SH-SY5Y (cell line): ENCODE data around the gene SLC25A22.

Experiments used
- GATA2 ChIP-seq: IDR thresholded peaks from 2 replicates; pipeline ENCODE4 v1.6.1; 2011; ENCODE audit warnings: mild to moderate bottlenecking, low read depth, low read length
- GATA3 ChIP-seq: IDR thresholded peaks from 2 replicates; pipeline ENCODE4 v1.6.1; 2011; ENCODE audit warnings: low read depth, mild to moderate bottlenecking, low read length, moderate library complexity

- TF ChIP-seq GATA2, result no peak
- no peak for TF ChIP-seq GATA3
Observed at GRCh38 chr11:818396-819128, 20.5 kb upstream of the SLC25A22 start, which contains the start of gene PNPLA2.
